Measurements from ENCODE around the gene TMC6.
"Not testable (repeated sequence)": the region's sequence is repeated elsewhere in the genome, so short reads cannot be mapped to it uniquely, and the experiment has no call there.

Gene TMC6

DNA sequence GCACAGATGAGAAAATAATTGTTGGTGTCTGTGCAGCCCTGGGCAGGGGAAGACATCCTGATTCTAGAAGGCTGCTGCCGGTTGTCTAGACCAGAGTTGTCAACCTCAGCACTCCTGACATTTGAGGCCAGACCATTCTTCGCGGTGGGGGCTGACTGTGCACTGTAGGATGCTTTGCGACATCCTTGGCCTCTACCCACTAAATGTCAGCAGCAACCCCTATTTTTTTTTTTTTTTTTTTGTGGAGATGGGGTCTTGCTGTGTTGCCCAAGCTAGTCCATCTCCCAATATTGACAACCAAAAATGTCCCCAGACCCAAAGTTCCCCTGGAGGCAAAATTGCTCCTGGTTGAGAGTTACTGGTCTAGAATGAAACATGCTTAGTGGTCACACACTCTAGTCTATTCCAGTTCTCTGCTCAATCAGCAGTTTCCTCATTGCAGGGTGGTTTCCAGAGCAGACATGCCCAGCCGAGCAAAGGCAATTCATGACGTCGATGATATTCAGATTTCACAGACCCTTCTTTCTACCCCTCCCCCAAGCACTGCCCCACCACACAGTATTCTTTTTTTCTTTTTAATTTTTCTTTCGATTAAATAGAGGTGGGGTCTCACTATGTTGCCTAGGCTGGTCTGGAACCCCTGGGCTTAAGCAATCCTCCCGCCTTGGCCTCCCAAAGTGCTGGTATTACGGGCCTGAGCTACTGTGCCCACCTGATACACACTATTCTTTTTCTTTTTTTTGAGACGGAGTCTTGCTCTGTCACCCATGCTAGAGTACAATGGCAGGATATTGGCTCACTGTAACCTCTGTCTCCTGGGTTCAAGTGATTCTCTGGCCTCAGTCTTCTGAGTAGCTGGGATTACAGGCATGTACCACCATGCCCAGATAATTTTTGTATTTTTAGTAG lies 26.6 kb upstream of the TMC6 start:
- DNase-seq: no peak

DNA sequence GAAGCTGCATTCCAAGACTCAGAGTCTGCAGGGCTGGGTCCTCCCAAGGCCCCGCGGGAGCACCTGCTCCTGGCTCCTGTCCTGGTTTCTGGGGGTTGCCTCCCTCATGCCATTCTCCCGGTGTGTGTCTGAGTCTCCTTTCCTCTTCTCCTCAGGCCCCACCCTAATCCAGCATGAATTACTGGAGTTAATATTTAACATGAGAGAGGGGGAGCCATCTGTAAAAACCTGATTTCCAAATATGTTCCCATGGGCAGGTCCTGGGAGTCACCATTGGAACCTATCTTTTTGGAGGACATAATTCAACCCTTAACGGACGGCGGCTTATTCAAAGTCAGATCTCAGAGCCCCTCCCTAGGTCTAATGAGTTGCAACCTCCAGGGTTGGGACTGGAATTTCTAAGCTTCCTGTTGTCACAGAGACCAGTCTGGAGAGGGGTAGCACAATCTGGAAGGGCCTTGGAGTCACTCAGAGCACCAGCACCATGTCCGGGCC lies 23.0 kb upstream of the TMC6 start:
- DNase-seq: no peak

DNA sequence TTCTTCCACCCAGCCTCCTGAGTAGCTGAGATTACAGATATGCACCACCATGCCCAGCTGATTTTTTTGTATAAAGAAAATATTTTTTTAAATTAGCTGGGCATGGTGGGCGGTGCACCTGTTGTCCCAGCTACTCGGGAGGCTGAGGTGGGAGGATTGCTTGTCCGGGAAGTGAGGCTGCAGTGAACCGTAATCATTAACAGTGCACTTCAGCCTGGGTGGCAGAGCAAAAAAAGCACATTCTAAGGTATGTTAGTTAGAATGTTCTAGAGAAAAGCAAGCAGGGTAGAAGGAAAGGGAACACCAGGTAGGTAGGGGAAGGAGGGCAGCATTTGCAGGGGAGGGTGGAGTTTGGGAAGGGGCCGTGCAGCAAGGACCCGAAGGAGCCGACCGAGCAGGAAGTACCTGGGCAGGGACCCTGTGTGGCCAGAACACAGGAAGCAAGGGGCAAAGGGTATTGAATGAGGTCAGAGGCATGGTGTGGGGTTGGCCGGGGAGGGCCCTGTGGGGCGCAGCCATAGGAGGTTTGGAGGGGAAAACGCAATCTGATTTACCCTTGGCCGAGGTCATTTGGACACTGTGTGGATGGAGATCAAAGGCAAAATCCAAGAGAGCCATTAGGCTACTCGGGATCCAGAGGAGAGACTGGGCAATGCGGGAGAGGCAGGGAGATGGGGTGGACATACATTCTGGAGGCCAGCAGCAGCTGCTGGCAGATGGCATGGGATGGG lies 19.9 kb upstream of the TMC6 start:
- DNase-seq: no peak

DNA sequence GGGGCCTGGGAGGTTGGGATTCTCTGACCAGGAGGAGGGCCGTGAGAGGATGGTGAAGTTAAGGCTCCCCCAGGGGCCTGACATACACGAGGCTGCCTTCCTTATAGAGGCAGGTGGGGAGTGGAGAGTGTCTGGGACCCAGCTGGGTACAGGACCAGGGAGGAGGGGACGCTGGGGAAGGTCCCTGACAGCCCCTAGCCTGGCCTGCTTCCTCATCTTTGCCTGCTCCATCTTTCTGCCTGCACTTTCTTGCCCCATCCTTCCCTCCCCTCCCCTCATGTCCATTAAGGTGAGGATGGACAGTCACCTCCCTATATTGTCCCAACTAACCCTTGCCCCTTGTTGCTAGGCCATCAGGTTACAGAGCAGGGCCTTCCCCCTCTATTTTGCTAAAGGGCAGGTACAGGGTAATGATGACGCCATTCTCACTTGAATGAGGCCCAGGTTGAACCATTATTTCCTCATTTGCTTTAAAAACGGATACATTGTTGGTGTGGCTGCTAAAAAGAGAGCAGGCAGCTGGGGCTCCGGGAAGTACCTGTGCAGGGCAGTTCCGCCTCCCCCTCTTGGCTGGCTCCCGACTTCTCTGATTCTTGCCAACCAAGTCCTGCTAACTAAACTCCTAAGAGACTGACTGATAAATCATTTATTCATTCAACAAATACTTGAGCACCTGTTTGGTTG lies 18.9 kb upstream of the TMC6 start:
- no peak for DNase-seq

- no peak for DNase-seq
Observed at GRCh38 chr17:78146881-78147280, 18.3 kb upstream of the TMC6 start.

GRCh38 chr17:78146471-78146869 lies 17.9 kb upstream of the TMC6 start:
- no peak for DNase-seq

- no peak for DNase-seq
Observed at GRCh38 chr17:78144736-78145641, 16.4 kb upstream of the TMC6 start.

- DNase-seq: no peak
Observed at GRCh38 chr17:78144147-78144719, 15.7 kb upstream of the TMC6 start.

DNA sequence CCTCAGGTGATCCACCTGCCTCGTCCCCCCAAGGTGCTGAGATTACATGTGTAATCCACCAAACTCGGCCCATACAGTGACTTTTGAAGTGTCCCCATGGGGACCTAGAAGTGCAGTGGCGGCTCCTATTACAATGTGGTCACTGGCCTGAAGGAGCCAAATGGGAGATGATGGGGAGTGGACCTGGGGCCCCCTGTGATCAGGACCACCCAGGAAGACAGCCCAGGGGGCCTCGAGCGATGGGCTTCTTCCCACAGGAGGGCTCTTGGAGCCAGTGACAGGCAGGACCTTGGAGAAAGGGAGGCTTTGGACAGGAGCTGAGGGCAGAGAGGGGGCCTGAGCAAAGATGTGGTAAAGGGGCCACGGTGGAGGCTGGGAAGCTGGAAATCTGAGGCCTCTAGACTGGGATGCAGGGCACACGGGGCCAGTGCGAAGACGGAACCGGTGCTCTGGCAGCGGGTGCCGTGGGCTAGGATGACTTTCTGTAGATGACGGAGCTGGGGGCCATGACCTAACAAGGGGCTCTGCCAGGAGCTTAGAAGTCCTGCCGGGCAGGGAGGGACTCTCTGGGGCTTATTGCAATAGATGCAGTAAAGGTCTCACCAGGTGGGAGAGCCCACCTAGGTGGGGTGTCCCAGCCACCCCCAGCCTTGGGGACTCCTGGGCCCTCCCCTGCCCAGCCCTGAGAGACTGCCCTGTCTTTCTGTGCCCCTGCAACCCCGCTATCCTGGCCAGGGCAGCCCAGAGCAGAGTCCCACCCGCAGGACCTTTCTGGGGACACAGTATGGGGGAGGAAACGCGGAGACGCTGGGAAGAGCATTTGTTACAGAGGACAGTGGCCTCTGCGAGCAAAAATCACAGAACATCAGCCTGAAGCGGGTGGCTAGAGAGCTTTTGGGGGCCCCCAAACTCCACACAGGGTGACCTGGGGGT lies 14.9 kb upstream of the TMC6 start:
- DNase-seq: no peak

DNA sequence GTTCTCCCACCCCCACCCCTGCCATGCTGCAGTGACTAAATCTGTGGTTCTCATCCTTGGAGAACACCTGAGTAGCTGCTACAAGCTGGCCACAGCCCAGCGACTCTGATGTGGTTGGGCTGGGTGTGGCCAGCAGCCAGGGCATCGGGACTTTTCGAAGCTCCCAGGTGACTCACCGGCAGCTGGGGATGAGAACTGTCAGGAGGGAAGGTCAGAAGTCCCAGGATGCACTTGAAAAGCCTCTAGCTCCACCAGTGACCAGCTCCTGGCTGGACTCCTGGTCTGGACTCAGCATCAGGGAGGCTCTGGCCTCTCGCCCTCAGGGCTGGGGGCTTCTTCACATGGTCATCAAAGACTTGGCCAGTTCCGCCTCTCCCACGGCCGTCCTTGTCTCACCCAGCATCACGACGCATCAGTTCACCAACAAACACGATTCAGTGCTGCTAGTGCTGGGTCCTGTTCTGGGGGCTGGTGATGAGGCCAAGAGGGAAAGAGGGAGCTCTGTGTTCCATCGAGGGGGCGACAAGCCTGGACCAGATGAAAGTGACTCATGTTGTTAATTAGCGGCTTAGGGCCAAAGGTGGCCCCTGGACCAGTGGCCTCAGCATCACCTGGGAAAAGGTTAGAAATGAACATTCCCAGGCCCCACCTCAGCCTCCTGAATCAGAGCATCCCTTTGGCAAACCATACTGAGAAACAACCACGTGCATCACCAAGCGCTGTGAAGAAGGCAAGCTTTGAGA lies 13.7 kb upstream of the TMC6 start:
- no peak for DNase-seq

- DNase-seq: no peak
Observed at GRCh38 chr17:78141437-78142118, 13.0 kb upstream of the TMC6 start.

DNA sequence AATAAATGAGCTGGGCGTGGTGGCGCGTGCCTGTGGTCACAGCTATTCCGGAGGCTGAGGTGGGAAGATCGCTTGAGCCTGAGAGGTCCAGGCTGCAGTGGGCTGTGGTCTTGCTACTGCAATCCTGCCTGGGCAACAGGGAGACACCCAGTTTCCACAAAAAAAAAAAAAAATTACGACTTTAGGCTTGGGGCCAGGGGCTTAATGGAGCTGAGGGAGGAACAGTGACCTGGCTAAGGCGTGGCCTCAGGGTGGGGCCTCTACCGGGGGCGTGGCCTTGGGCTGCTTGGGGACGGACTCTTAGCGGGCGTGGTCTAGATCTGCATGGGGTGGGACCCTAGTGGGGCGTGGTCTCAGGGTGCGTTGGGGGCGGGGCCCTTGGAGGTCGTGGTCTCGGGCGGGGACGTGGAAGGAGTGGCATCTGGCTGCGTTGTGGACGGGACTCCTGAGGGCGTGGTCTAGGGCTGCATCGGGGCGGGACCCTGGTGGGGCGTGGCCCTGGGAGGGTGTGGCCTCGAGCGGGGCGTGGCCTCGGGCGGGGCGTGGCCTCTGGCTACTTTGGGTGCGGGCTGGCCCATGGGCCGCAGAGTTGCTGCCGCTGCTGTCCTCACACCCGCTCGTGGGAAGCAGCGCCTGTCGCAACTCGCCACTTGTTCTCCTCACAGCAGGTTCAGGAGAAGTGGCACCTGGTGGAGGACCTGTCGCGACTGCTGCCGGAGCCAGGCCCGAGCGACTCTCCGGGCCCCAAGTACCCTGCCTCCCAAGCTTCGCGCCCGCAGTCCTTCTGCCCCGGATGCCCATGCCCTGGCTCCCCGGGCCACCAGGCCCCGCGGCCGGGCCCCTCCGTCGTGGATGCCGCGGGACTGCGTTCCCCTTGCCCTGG lies 11.9 kb upstream of the TMC6 start:
- DNase-seq: peak; percentile 86

- not testable (repeated sequence) for DNase-seq
Observed at GRCh38 chr17:78139861-78140168, 11.3 kb upstream of the TMC6 start.

GRCh38 chr17:78138204-78139060 lies 9.9 kb upstream of the TMC6 start:
- DNase-seq: no peak

DNA sequence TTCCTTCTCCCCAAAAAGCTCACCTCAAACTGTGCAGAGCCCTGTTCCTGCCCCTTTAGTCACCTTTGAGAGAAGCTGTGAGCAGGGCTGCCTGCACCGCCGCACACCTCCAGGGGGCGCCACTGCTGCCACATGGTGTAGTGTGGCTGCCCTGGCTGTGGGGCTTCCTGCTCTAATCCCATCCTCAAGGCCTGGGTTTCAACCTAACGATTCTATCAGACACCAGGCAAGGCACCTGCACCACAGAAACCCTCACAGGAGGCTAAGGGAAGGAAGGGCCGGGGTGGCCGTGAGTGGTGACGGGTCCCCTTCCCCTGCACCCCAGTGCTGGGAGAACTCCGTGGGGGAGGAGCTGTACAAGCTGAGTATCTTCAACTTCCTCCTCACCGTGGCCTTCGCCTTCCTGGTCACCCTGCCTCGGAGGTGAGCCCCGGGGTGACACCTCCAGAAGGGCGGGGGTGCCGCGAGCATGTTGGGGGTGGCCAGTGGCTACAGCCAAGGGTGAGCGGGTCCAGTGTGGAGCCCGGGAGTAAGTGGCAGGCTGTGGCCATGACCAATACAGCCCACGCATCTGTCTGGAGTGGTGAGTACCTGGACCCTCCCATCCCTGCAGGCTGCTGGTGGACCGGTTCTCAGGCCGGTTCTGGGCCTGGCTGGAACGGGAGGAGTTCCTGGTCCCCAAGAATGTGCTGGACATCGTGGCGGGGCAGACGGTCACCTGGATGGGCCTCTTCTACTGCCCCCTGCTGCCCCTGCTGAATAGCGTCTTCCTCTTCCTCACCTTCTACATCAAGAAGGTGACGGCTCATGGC lies 9.0 kb upstream of the TMC6 start:
- no peak for DNase-seq

- DNase-seq: no peak
Observed at GRCh38 chr17:78135858-78136500, 7.4 kb upstream of the TMC6 start.
